ENCODE data around the gene DRAXIN.
A peak's percentile ranks its signal among the peaks of the same experiment; 100 is the strongest.

Gene DRAXIN

GRCh38 chr1:11735854-11736745 is 44.6 kb downstream of the DRAXIN start, which contains the start of gene AGTRAP:
Gene AGTRAP, plus strand, starts transcription at chr1:11736136. Its CDS starts 73 bp downstream, at chr1:11736209.
- peak; percentile 66 to 75 (median 72) for DNase-seq (ENCODE audit: low read depth in 2 of 3, low spot score in 2 of 3)

- no peak for DNase-seq (ENCODE audit: low read depth in 2 of 3, low spot score in 2 of 3)
Measured at GRCh38 chr1:11736746-11737639, 45.5 kb downstream of the DRAXIN start.

- no peak for DNase-seq (ENCODE audit: low read depth in 2 of 3, low spot score in 2 of 3)
Measured at GRCh38 chr1:11738096-11738495, 46.6 kb downstream of the DRAXIN start.

- DNase-seq (ENCODE audit: low read depth in 2 of 3, low spot score in 2 of 3) = no peak
Measured at GRCh38 chr1:11738783-11739182, 47.3 kb downstream of the DRAXIN start.

- DNase-seq (ENCODE audit: low read depth in 2 of 3, low spot score in 2 of 3) = no peak
Measured at GRCh38 chr1:11740258-11741192, 49.0 kb downstream of the DRAXIN start.

GRCh38 chr1:11741482-11741881 is 50.0 kb downstream of the DRAXIN start:
- no peak for DNase-seq (ENCODE audit: low read depth in 2 of 3, low spot score in 2 of 3)

GRCh38 chr1:11741919-11742558 is 50.5 kb downstream of the DRAXIN start:
- no peak for DNase-seq (ENCODE audit: low read depth in 2 of 3, low spot score in 2 of 3)

GRCh38 chr1:11744287-11744686 is 52.8 kb downstream of the DRAXIN start:
- no peak for DNase-seq (ENCODE audit: low read depth in 2 of 3, low spot score in 2 of 3)

GRCh38 chr1:11746092-11746491 is 54.6 kb downstream of the DRAXIN start:
- no peak for DNase-seq (ENCODE audit: low read depth in 2 of 3, low spot score in 2 of 3)

GRCh38 chr1:11746795-11747487 is 55.4 kb downstream of the DRAXIN start:
- no peak for DNase-seq (ENCODE audit: low read depth in 2 of 3, low spot score in 2 of 3)

GRCh38 chr1:11748294-11749202 is 57.0 kb downstream of the DRAXIN start:
- DNase-seq (ENCODE audit: low read depth in 2 of 3, low spot score in 2 of 3) = no peak

GRCh38 chr1:11749203-11749689 is 57.7 kb downstream of the DRAXIN start:
- no peak for DNase-seq (ENCODE audit: low read depth in 2 of 3, low spot score in 2 of 3)

- DNase-seq (ENCODE audit: low read depth in 2 of 3, low spot score in 2 of 3) = no peak
Measured at GRCh38 chr1:11749996-11750395, 58.5 kb downstream of the DRAXIN start.

GRCh38 chr1:11751087-11751486 is 59.6 kb downstream of the DRAXIN start:
- DNase-seq (ENCODE audit: low read depth in 2 of 3, low spot score in 2 of 3) = no peak

GRCh38 chr1:11752359-11753088 is 61.0 kb downstream of the DRAXIN start:
- no peak for DNase-seq (ENCODE audit: low read depth in 2 of 3, low spot score in 2 of 3)

GRCh38 chr1:11753555-11754208 is 62.2 kb downstream of the DRAXIN start:
- DNase-seq (ENCODE audit: low read depth in 2 of 3, low spot score in 2 of 3) = no peak

GRCh38 chr1:11757047-11757446 is 65.5 kb downstream of the DRAXIN start:
- no peak for DNase-seq (ENCODE audit: low read depth in 2 of 3, low spot score in 2 of 3)
